Gastrocnemius medialis (tissue), 4 donors: ENCODE measurements around the gene NKD1.

ENCODE experiments used
- CTCF ChIP-seq, 5 experiments: fragments of 450-650 bp in 3 of 5; fragments of 200-600 bp in 2 of 5; sonication (generic) in 2 of 5; IDR thresholded peaks in 4 of 5; conservative IDR thresholded peaks in 1 of 5; 1 replicate in 4 of 5; 2 replicates in 1 of 5; pipeline ENCODE4 v1.5.1; 2016 to 2019; ENCODE audit warnings: antibody characterized with exemption in 5 of 5, mild to moderate bottlenecking in 3 of 5, moderate library complexity in 3 of 5
- POLR2A ChIP-seq, 2 donors: fragments of 450-650 bp; IDR thresholded peaks; one replicate each; pipeline ENCODE4 v1.6.1; 2017; ENCODE audit warnings: antibody characterized with exemption in 2 of 2, mild to moderate bottlenecking in 2 of 2, moderate library complexity in 2 of 2

- no peak for TF ChIP-seq CTCF (IDR thresholded peaks at IDR 0.05 in 4 of 5, conservative IDR thresholded peaks at IDR 0.05 in 1 of 5)
- no peak for TF ChIP-seq POLR2A (IDR thresholded peaks at IDR 0.05)
Measured at GRCh38 chr16:50599494-50599893, 51.3 kb downstream of the NKD1 start.
